Fibroblast of skin of left quadriceps (primary cell): ENCODE measurements around the gene C1QTNF12.

ENCODE experiments used
- DNase-seq, 2 experiments: peaks; one replicate each; pipeline ENCODE4 v3.0.0-alpha.2; 2013; ENCODE audit warnings: low read depth in 2 of 2

Gene C1QTNF12

DNA sequence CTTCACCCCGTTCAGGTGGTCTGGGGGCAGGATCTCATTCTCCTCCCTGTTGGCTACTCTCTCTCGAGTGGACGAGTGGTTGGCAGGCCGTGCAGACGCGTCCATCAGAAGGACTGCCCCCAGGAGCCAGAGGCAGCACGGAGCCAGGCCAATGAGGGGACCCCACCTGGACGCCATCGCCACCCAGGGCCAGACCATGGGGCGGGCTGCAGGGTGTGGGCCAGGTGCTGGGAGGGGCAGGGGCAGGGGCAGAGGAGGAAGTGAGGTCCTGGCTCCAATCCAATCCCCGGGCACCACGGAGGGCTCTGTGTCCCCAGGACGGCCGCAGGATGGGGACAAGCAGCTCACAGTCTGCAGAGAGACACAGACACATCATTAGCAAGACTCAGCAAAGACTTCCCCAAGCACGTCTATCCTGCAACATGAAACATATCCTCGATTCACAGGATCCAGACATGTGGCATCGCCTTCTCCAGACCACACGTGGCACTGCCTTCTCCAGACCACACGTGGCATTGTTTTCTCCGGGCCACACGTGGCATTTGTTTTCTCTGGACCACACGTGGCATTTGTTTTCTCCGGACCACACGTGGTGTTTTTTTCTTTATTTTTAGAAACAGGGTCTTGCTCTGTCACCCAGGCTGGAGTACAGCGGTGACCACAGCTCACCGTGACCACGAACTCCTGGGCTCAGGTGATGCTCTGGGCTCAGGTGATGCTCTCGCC lies 17.8 kb downstream of the C1QTNF12 start:
- DNase-seq, result no peak

DNA sequence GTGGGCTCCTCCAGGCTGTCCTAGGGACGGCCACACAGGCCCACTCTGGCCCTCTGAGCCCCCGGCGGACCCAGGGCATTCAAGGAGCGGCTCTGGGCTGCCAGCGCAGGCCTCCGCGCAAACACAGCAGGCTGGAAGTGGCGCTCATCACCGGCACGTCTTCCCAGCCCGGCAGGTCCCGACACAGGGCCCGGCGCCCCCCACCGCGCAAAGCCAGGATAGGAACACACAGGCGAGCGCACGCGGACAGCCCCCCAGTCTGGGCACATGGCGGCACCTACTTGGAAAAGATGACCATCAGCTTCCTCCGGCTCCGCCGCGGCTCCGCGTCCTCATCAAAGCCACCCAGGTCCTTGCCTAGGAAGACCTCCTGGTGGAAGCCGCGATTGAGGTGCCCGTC lies 18.3 kb downstream of the C1QTNF12 start:
- DNase-seq, result no peak

DNA sequence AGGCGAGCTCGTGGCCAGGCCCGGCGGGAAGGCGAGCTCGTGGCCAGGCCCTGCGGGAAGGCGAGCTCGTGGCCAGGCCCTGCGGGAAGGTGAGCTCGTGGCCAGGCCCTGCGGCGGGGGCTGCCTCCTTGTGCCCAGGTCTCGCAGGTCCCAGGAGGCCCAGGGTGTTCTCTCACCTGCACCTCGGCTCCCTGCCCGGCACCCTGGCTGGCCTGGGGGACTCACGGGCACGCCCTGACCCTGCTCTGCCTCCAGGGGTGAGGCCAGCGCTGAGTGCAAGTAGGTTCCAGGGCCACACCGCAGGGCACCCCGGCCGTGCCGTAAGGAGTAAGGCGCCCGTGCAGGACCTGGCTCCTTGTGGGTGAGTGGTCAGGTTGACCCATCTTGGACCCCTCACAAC lies 19.1 kb downstream of the C1QTNF12 start:
- no peak for DNase-seq

DNA sequence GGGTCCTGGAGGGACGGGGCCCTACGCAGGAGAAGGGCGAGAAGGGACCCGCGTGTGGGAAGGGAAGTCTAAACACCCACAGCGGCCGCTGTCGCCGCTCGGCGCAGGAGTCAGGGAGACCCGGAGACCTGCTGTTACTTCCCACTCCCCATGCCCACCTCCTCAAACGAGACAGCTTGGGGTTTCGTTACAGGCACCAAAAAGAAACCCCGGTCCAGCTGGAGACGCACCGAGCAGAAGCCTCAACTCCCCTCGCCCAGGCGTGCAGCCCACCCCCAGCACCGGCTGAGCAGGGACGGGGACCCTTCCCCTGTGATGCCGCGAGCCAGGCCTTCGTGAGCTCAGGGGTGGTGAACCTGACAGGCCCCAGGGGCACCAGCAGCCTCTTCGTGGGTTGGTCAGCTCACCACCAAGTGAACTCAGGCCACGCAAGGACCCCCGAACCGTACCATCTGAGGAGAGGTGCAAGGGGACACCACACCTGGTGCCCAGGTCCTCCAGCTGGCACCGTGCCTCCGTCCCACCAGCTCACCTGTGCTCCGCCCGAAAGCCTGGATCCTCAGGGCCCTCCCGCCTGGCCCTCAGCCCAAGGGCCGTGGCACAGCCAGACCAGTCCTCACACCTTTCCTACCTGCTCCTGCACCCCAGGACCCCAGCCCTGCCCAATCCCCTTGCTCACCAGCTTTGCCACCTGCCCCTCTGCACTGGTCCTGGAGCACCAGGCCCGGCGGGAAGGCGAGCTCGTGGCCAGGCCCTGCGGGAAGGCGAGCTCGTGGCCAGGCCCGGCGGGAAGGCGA lies 19.8 kb downstream of the C1QTNF12 start:
- no peak for DNase-seq

DNA sequence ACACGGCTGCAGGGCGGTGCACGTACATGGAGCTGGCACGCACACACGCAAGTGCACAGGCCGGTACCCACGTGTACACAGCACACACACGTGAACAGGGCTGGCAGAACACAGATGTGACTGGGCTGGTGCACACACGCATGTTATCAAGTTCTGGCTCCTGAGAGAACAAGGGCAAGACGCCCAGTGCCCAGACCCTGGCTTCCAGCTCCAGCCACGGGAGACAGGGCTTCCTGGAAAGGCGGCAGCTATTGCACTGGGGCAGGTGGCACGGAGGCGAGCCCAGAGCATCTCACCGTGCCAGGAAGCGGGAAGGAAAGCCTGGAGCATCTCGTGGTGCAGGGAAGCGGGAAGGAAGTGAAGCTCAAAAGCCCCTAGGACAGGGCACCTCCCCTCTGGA lies 20.6 kb downstream of the C1QTNF12 start:
- DNase-seq, result no peak

DNA sequence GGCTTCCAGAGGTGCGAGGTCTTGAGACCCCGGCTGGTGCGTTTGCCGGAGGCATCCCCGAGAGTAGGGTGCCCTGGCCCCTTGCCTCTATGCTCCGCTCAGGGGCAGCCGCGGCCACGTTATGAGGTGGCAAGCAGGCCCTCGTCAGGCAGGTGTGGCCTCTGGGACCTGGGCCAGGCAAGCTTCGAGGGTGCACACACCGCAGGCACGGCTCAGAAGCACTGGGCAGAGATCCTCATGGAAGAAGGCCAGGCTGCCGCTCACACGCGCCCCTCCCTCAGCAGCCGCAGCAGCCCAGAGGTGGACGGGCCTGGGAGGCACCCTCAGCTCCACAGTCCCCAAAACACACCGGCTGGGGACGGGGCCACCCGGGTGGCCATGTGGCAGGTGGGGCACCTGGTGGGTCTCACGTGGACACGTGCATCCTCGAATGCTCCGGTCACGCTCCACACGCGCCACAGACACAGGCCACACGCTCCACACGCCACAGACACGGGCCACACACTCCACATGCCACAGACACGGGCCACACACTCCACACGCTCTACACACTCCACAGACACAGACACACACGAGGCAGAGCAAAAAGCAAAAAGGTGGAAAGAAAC lies 21.2 kb downstream of the C1QTNF12 start:
- no peak for DNase-seq

DNA sequence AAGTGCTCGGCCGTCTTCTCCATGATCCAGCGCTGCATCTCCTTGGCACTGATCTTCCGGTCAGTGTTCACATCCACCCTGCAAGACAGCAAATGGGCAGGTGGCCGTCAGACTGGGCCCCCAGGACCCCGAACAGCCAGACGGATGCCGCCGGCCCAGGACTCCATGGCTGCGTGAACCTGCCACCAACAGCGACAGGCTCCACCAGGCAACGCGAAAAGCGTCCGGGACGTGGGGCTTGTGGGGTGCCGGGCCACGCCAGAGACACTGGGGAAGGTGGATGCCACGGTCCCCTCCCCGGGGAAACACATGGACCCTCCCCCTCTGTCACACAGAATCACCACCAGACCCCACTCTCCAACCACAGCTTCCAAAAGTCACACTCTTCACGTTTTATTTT lies 22.6 kb downstream of the C1QTNF12 start:
- no peak for DNase-seq

DNA sequence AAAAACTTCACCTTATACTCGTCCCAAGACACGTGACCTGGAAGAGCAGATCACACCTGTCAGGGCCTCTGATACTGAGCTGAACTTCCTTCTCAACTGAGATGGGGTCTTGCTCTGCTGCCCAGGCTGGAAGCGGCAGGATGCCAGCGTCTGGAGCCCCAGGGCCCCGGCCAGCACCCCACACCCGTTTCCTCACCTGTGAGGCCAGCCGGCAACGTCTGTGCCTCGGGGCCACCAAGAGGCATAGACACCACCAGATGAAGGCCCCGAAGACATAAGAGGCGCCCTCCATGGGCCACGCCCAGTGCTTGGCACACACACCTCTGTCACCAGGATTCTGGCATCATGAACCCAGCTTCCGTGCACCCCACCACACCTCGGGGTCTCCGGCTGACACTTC lies 23.2 kb downstream of the C1QTNF12 start:
- no peak for DNase-seq

DNA sequence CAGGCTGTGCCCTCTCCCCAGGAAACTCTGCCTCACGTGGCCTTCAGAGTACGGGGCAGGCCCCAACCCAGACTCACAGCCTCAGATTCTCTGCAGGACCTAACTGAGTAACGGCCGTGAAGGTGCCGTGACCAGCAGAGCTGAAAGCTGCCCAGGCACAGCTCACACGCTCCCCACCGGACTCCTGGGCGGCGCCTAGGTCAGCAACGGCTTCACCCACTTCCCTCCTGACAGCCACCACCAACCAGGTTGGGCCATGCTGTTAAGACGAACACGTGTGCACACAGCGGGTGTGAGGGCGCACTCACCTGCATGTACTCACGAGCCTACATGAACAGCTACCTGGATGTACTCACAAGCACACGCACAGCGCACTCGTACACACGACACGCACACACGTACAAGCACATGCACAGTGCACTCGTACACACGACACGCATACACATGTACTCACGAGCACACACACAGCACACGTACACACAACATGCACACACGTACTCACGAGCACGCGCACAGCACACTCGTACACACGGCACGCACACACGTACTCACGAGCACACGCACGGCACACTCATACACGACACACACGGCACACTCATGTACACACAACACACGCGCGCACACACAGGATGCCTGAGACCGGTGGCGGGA lies 23.8 kb downstream of the C1QTNF12 start:
- no peak for DNase-seq

DNA sequence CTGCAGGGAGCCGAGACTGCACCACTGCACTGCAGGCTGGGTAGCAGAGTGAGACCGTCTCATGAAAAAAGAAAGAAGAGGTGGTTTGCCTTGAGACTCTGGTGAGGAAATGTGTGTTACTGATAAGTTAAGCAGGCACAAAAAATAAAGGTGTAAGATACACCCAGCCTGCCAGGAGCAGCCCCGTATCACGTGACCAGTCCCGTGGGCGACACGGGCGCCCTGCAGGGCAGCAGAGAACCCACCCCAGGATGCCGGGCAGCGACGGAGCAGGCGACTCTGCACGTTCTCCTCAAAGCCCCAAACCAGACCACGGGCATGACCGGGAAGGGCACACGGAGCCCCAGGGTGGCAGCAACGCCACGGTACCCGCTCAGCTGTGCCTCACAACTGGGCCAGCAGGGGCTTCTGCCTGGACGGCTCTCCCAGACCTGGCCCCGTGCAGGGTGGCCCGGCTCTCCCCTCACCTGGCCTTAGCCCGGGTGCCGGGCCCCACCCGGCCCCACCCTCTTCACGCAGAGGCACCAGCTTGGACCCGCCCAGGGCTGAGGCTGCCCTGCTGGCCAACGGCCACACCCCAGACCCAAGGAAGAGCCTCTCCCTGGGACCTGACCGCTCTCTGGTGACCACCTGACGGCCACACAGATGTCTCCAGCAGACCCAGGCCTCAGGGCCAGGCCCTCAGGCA lies 24.5 kb downstream of the C1QTNF12 start:
- DNase-seq, result no peak

DNA sequence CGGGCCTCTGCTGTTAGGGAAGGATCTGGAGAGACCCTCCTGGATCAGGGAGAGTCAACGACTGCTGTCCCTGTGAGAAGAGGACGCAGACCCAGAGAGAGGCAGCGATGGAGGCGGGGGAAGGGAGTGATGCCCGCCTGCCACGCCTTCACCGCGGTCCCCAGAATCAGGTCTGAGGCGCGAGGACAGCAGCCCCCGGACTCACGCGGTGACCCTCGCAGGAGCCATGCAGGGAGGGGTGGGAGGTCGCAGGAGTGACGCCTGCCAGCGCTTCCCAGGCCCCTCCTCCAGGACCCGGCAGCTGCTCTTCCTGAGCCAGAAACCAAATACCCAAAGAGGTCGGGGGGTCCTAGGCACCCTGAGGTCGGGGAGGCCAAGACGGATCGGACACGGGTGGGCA lies 26.3 kb downstream of the C1QTNF12 start:
- no peak for DNase-seq

DNA sequence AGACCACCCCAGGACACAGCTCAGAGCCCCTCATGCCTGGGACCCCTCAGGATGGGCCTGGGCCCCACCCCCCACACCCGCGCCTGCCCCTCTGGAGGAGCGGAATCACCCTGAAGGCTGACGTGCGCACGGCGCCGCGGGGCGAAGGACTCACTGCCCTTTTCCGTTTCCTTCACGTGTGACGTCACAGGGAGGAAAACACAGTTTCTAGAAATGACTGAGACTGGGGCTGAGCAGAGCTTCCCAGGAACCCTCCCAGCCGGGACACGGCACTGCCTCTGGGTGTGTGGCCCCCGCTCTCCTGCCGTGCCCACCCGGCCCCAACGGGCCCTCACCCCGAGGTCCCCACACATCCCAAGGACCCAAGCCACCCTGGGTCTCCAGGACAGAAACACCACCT lies 27.2 kb downstream of the C1QTNF12 start:
- DNase-seq, result no peak

DNA sequence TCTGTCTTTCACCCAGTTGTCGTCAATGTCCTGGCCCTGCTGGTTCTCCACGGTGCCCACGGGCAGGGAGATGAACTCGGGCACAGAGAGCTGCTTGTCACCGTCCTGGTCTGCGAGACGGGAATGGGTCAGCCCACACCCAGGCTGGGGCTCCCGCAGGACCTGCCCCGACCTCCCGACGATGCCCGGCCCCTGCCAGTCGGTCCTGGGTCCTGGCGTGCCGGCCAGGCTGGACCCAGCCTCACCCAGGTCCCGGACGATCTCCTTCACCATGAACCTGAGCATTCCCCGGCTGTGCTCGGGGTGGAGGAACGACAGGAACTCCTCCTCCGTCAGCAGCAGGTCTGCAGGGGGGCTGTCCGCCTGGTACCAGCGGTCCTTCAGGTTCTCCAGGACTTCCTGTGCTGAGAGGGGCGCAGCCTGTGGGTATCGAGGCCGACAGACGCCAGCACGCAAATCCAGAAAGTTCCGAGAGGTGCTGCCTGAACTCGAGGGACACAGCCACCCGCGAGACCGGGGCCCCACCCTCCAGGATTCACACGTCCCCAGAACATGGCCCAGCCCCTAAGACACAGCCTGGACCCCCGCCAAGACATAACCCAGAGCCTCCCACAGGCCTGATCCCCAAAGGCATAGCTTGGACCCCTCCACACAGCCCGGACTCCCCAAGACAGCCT lies 27.9 kb downstream of the C1QTNF12 start:
- DNase-seq, result no peak

DNA sequence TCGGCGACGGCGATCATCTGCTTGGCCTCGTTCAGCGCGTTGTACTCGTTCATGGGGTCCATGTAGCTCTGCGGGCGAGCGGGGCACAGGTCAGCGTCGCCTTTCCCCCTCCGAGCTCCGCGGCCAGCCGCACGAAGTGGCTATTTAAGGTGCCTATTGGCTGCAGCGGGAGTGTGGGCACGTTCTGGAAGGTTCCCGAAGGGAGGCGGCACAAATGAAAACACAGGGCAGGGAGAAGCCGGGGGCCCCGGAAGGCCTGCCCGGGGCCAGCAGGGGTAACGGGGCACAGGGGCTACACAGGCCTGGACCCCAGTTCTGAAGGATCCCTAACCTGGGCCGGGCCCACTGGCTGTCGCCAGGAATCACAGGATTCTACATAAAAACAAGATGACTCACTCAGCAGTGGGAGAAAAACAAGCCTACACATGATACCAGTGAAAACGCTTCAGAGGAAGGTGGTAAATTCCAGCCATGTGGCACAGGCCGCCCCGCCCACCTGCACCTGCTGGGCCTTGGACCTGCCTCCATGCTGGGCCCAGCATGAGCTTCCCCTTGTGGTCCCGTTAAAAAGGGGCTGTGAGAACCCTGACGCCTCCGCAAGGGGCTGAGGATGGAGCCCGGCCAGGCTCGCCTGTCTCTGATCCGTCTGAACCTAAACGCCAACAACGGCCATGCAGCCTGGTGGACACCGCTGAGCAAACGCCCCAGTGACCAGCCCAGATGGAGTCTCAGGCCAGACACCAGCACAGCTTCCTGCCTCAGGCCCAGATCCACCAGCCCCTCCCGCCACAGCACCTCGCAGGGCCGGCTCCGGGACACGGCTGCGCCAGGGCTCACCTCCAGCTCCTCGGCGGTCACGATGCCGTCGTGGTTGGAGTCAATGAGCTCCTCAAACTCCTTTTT lies 28.6 kb downstream of the C1QTNF12 start:
- no peak for DNase-seq

DNA sequence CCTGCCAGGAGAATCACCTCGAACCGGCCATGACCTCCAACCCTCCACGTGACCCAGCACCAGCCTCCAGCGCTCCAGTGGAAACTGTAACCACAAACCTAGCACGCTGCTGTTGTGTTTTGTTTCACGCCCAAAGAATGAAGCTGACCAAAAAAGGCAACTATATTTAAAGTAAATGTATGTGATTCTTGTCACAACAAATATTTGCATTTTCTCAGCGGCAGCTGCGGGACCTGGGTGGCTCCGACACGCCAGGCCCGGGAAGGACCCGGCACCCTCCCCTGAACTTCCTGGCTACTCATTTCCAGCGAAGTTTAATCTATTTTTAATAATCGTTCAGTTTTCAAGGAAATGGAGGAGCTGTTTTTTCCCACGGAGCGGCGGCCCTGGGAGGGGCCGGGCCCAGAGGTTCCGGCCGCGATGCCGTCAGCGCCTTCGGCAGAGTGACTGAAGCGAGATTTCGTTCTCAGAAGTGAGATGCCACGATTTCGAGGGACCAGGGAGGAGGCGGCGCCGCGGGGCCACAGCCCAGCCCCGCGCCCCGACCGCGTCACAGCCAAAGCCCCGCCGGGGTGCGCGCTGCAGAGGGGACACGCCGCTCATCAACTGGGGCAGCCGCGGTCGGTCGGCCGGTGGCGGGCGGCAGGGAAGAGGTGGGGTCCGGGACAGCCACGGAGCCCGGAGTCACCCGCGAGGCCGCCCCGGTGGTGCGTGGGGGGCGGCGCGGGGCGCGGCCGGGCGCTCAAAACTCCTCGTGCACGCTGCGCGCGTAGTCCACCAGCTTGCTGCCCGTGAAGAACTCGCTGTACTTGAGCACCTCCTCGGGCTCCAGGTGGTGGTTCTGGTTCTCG lies 29.5 kb downstream of the C1QTNF12 start:
- no peak for DNase-seq

DNA sequence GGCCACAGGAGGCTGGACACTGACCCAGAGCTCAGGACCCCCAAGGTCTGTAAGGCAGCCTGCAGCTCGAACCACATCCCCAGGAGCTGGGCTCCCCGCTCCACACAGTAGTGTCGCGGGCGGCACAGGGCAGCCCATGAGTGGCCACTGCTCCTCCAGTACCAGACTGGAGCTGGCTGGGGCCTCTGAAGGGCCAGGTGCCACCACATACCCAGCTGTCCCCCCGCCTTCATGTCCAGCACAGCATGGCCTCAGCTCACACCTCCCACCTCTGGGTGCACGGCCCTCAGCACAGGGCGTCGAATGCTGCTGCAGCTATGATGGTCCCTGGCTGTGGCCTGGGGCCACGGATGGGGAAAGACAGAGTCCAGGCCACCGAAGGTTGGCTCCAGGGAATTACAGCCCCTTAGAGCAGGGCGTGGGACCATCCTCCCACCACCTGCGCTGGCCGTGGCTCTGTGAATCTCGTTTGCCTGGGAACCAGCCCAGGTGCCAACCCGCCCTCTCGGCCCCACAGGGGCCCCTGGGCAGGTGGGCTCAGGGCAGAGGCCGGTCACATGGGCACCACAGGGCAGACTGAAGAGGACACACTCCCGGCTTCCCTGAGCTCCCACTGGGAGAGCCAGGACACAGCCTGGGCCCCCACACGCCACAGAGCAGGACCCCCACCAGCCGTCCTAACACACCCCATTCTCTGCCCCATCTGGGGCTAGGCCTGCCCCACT lies 30.5 kb downstream of the C1QTNF12 start:
- no peak for DNase-seq

DNA sequence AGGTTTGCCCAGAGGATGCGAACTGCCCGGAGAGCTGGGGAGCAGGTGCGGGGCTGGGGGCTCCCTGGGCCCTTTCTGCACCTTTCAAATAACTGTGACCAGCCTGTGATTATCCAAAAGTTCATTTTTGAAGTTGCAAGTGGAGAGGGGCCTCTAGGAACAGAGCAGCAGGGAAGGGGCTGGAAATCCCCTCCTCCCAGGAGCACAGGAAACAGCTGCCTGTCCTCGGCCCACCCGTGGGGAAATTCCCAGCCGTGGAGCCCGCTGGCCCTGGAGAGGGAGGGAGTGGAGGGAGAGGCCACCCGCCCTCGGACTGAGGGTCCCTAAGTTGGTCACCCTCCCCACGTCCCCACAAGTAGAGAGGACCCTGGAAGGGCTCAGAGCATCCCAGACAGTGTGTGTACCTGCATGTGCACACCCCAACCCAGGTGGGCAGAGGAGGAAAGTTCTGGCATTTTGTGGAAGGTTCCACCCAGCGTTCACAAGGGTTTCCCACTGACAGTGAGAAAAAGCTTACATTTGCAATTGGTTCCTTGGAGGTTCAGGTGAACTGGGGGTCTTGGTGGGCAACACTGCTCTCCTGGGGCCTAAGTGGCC lies 31.3 kb downstream of the C1QTNF12 start:
- DNase-seq, result no peak
